Panc1 (cell line): ENCODE data around the gene SUCLG2. TPM values are rescaled to one million over a fixed set of nuclear protein-coding genes. Genes with fewer than 3 reads are reported as not detected.

Experiments
- ATAC-seq: fragments of 200-7000 bp; cut with Tn5 transposase; 2 replicates; pipeline ENCODE4 v1.9.1; 2020; ENCODE audit warnings: mild to moderate bottlenecking, moderate library complexity
- BruUV-seq: library from RNA; stranded (reverse); fragments of 400-500 nt; replicated peaks from 2 replicates; lab custom pipeline; 2021; lab: Mats Ljungman, UMichigan
- CTCF ChIA-PET: fragments of 300-600 bp; sonication (Branson Sonifier 250); formaldehyde crosslinking; loops from one replicate; lab custom pipeline; 2022; ENCODE audit warnings: antibody characterized with exemption; lab: Charles Lee
- POLR2A ChIA-PET: fragments of 300-600 bp; sonication (Branson Sonifier 250); formaldehyde crosslinking; loops from one replicate; lab custom pipeline; 2022; ENCODE audit warnings: antibody characterized with exemption; lab: Charles Lee
- DNase-seq: peaks from one replicate; pipeline ENCODE4 v3.0.0-alpha.2; 2010; ENCODE audit warnings: low read depth, low spot score
- H3K27ac ChIP-seq: 2 replicates; pipeline ENCODE4 v1.5.1; 2011; ENCODE audit warnings: mild to moderate bottlenecking, low read length, inconsistent platforms
- H3K27me3 ChIP-seq: fragments of 200-500 bp; sonication (Bioruptor generic); 2 replicates; pipeline ENCODE4 v1.6.0; 2014; ENCODE audit warnings: low read length, inconsistent platforms; ENCODE audit not compliant: control insufficient read depth, insufficient read depth
- H3K36me3 ChIP-seq: fragments of 200-500 bp; sonication (Bioruptor generic); 2 replicates; pipeline ENCODE4 v1.5.1; 2014; ENCODE audit warnings: inconsistent platforms, mild to moderate bottlenecking, low read length, moderate library complexity; ENCODE audit not compliant: control insufficient read depth, insufficient read depth
- H3K4me1 ChIP-seq: 2 replicates; pipeline ENCODE4 v1.5.1; 2011; ENCODE audit warnings: inconsistent platforms, mild to moderate bottlenecking, low read length, moderate library complexity; ENCODE audit not compliant: control insufficient read depth, insufficient read depth
- H3K4me3 ChIP-seq, 2 experiments: 2 replicates each; pipeline ENCODE4 v1.5.1; 2011 to 2012; ENCODE audit warnings: low read depth in 2 of 2, low read length in 2 of 2, mild to moderate bottlenecking in 2 of 2, inconsistent platforms in 1 of 2, moderate library complexity in 1 of 2
- H3K9me3 ChIP-seq: fragments of 200-500 bp; sonication (Bioruptor generic); 2 replicates; pipeline ENCODE4 v1.5.1; 2014; ENCODE audit warnings: low read depth, mild to moderate bottlenecking, inconsistent platforms, low read length, moderate library complexity; ENCODE audit not compliant: control insufficient read depth, insufficient read depth
- POLR2AphosphoS5 ChIP-seq: IDR thresholded peaks from 2 replicates; pipeline ENCODE4 v1.6.1; 2012; ENCODE audit warnings: mild to moderate bottlenecking, low read depth, low read length, moderate library complexity
- SIN3A ChIP-seq: IDR thresholded peaks from 2 replicates; pipeline ENCODE4 v1.6.1; 2012; ENCODE audit warnings: low read depth, mild to moderate bottlenecking, low read length, moderate library complexity, borderline replicate concordance; ENCODE audit not compliant: insufficient read depth
- TCF7L2 ChIP-seq: IDR thresholded peaks from 2 replicates; pipeline ENCODE4 v1.6.1; 2011; ENCODE audit warnings: mild to moderate bottlenecking, low read depth, low read length, inconsistent platforms
- in situ Hi-C: cut with HindIII; loops from 2 replicates; pipeline ENCODE4 v1.10.0; 2016; ENCODE audit warnings: low sequenced_read_pairs, low pct_unique_long_range_greater_than_20kb
- intact Hi-C: fragments of 100-400 bp; cut with micrococcal nuclease; formaldehyde crosslinking; loops from one replicate; pipeline ENCODE4 v1.10.0; 2022; ENCODE audit not compliant: unreplicated experiment
- total RNA-seq: library from RNA; stranded (reverse); gene quantifications from one replicate; pipeline ENCODE4 v1.2.1, GENCODE V29; 2021; ENCODE audit not compliant: unreplicated experiment
- TF ChIP-seq, protein P1 (sequence below), 2 experiments: IDR thresholded peaks; 2 replicates each; pipeline ENCODE4 v1.6.1; 2011 to 2012; ENCODE audit warnings: low read depth in 2 of 2, control low read depth in 1 of 2, low read length in 1 of 2, mild to moderate bottlenecking in 1 of 2, moderate library complexity in 1 of 2; ENCODE audit not compliant: insufficient read depth in 1 of 2
- TF ChIP-seq, protein P2 (sequence below): fragments of 450-650 bp; IDR thresholded peaks from 2 replicates; pipeline ENCODE4 v1.5.1; 2017; ENCODE audit warnings: mild to moderate bottlenecking

SUCLG2 gene
- total RNA-seq, 1 experiment from 2014 or later: 28.3 TPM

DNA sequence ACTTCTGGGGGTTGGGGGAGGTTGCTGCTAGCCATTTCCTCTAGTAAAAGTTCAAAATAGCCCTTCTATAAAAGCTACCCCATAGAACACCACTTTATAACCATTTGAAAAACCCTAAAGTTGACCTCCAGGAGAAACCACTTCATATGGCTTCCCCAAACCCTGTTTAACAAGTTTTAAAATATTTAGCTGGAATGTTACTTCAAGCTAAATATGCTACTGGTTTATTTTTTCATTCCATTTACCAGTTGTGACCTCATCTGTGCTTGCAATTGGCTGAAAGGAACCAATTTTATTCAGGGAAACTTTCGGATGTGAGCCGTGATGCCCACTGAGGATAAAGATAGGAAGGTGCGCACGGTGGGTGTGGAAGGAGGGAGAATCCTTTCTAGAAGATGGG lies 221.3 kb downstream of the SUCLG2 start:
- no TSS peak for BruUV-seq
- intact Hi-C loops: no loop called here

DNA sequence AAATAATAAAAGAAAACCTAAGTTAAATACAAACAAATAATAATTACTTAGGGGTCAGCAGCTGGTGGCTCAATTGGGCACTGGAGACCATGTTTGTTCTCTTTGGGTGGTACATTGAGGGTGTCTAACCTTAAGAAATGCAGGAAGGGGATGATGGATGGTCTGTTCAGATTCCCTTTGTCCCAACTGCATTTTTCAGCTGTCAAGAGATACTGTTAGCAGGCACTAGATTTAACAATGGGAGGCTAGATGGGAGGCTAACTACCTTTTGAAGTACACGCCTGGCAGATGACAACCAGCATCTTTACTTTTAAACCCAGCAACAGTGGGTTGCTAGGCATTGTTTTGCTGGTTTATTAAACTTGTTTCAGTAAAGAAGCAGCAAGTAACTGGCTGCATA lies 222.5 kb downstream of the SUCLG2 start:
- no peak for DNase-seq
- Histone ChIP-seq H3K9me3 (no peaks in the 10 kb centered on the region), H3K27me3 (no peaks in the 10 kb centered on the region), H3K4me3 (no peak overlapping the region), H3K27ac (no peak overlapping the region), H3K36me3 (no peaks in the 10 kb centered on the region), H3K4me1 (no peaks in the 10 kb centered on the region)
- in situ Hi-C loops (no loop called here), intact Hi-C loops (no loop called here)
- TF ChIP-seq, protein P1, sequence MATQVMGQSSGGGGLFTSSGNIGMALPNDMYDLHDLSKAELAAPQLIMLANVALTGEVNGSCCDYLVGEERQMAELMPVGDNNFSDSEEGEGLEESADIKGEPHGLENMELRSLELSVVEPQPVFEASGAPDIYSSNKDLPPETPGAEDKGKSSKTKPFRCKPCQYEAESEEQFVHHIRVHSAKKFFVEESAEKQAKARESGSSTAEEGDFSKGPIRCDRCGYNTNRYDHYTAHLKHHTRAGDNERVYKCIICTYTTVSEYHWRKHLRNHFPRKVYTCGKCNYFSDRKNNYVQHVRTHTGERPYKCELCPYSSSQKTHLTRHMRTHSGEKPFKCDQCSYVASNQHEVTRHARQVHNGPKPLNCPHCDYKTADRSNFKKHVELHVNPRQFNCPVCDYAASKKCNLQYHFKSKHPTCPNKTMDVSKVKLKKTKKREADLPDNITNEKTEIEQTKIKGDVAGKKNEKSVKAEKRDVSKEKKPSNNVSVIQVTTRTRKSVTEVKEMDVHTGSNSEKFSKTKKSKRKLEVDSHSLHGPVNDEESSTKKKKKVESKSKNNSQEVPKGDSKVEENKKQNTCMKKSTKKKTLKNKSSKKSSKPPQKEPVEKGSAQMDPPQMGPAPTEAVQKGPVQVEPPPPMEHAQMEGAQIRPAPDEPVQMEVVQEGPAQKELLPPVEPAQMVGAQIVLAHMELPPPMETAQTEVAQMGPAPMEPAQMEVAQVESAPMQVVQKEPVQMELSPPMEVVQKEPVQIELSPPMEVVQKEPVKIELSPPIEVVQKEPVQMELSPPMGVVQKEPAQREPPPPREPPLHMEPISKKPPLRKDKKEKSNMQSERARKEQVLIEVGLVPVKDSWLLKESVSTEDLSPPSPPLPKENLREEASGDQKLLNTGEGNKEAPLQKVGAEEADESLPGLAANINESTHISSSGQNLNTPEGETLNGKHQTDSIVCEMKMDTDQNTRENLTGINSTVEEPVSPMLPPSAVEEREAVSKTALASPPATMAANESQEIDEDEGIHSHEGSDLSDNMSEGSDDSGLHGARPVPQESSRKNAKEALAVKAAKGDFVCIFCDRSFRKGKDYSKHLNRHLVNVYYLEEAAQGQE (IDR thresholded peaks at IDR 0.05; ENCODE audit: insufficient read depth in 1 of 2, low read depth in 2 of 2, low read length in 1 of 2): no peak
- TF ChIP-seq TCF7L2 (no peak), SIN3A (no peak), POLR2AphosphoS5 (no peak)
- TF ChIP-seq, protein P2, sequence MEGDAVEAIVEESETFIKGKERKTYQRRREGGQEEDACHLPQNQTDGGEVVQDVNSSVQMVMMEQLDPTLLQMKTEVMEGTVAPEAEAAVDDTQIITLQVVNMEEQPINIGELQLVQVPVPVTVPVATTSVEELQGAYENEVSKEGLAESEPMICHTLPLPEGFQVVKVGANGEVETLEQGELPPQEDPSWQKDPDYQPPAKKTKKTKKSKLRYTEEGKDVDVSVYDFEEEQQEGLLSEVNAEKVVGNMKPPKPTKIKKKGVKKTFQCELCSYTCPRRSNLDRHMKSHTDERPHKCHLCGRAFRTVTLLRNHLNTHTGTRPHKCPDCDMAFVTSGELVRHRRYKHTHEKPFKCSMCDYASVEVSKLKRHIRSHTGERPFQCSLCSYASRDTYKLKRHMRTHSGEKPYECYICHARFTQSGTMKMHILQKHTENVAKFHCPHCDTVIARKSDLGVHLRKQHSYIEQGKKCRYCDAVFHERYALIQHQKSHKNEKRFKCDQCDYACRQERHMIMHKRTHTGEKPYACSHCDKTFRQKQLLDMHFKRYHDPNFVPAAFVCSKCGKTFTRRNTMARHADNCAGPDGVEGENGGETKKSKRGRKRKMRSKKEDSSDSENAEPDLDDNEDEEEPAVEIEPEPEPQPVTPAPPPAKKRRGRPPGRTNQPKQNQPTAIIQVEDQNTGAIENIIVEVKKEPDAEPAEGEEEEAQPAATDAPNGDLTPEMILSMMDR: no peak
- CTCF ChIA-PET: no interaction called here
- POLR2A ChIA-PET: no interaction called here
- no peak for ATAC-seq
- BruUV-seq: no TSS peak

More for the DNA sequence above, 221.3 kb downstream of the SUCLG2 start:
- Histone ChIP-seq H3K4me3 (no peak overlapping the region), H3K27me3 (no peaks in the 10 kb centered on the region), H3K36me3 (no peaks in the 10 kb centered on the region), H3K9me3 (no peaks in the 10 kb centered on the region), H3K4me1 (no peaks in the 10 kb centered on the region), H3K27ac (no peak overlapping the region)
- TF ChIP-seq SIN3A: no peak
- no peak for TF ChIP-seq TCF7L2
- TF ChIP-seq, protein P2: no peak
- no peak for TF ChIP-seq POLR2AphosphoS5
- TF ChIP-seq, protein P1 (IDR thresholded peaks at IDR 0.05; ENCODE audit: insufficient read depth in 1 of 2, low read depth in 2 of 2, low read length in 1 of 2): no peak
- ATAC-seq (no peak), DNase-seq (no peak)
- POLR2A ChIA-PET: no interaction called here
- CTCF ChIA-PET: no interaction called here
- in situ Hi-C loops: no loop called here
